Erythroblast (primary cell): ENCODE results near the gene COP1.

Experiments
- GATA1 ChIP-seq: IDR thresholded peaks from 2 replicates; pipeline ENCODE4 v1.6.1; 2011; ENCODE audit warnings: low read depth, mild to moderate bottlenecking, control low read depth, low read length, moderate library complexity
- POLR2A ChIP-seq: IDR thresholded peaks from 2 replicates; pipeline ENCODE4 v1.6.1; 2011; ENCODE audit warnings: mild to moderate bottlenecking, low read length

GRCh38 chr1:176225479-176225875 is 18.4 kb upstream of the COP1 start:
- TF ChIP-seq POLR2A: no peak
- TF ChIP-seq GATA1: no peak
